ENCODE results near the gene CACNB2. TPM values are rescaled to one million over a fixed set of nuclear protein-coding genes. Genes with fewer than 3 reads are reported as not detected.

CACNB2 gene
- total RNA-seq, 1 experiment from 2014 or later: 3.2 TPM

- Mint-ChIP-seq H3K4me1 (no peaks in the 10 kb centered on the region), H3K4me3 (no peak overlapping the region), H3K27ac (no peak overlapping the region), H3K27me3 (ENCODE audit: low read depth) (no peaks in the 10 kb centered on the region), H3K36me3 (0 out of 2 replicates have a peak, but pooled peaks cover 3% of the 10 kb centered on the region), H3K9me3 (no peaks in the 10 kb centered on the region)
- TF ChIP-seq STAT6 (CRISPR knock-in tag; conservative IDR thresholded peaks at IDR 0.05; ENCODE audit: low read depth): no peak
- TF ChIP-seq SP1 (CRISPR knock-in tag; conservative IDR thresholded peaks at IDR 0.05): no peak
- TF ChIP-seq ZNF121 (CRISPR knock-in tag; IDR thresholded peaks at IDR 0.05): no peak
- no peak for TF ChIP-seq SOX15 (CRISPR knock-in tag; IDR thresholded peaks at IDR 0.05)
- no peak for TF ChIP-seq ZNF219 (CRISPR knock-in tag; IDR thresholded peaks at IDR 0.05; ENCODE audit: borderline replicate concordance)
- no peak for TF ChIP-seq ZNF317 (CRISPR knock-in tag; IDR thresholded peaks at IDR 0.05; ENCODE audit: borderline replicate concordance, low read depth)
- no peak for TF ChIP-seq ZBTB43 (CRISPR knock-in tag; IDR thresholded peaks at IDR 0.05)
- TF ChIP-seq MXD4 (CRISPR knock-in tag; IDR thresholded peaks at IDR 0.05; ENCODE audit: borderline replicate concordance): no peak
- no peak for TF ChIP-seq MAX (CRISPR knock-in tag; IDR thresholded peaks at IDR 0.05)
- no peak for TF ChIP-seq NFATC4 (CRISPR knock-in tag; IDR thresholded peaks at IDR 0.05)
- no peak for TF ChIP-seq NFE2L1 (CRISPR knock-in tag; IDR thresholded peaks at IDR 0.05)
- DNase-seq (ENCODE audit: low spot score): no peak
- ChIA-PET POLR2A (no interaction called here), CTCF (no interaction called here)
- ATAC-seq: no peak
Measured at GRCh38 chr10:18508587-18508986, 368.4 kb downstream of the CACNB2 start.

- Mint-ChIP-seq H3K4me1 (0 out of 2 replicates have a peak, but pooled peaks cover 2% of the 10 kb centered on the region), H3K9me3 (no peaks in the 10 kb centered on the region), H3K27ac (no peak overlapping the region), H3K36me3 (0 out of 2 replicates have a peak, but pooled peaks cover 3% of the 10 kb centered on the region), H3K4me3 (no peak overlapping the region), H3K27me3 (ENCODE audit: low read depth) (no peaks in the 10 kb centered on the region)
- DNase-seq (ENCODE audit: low spot score): no peak
- CTCF ChIA-PET: no interaction called here
- no peak for ATAC-seq
- POLR2A ChIA-PET: no interaction called here
- no peak for TF ChIP-seq USF1 (CRISPR knock-in tag; IDR thresholded peaks at IDR 0.05)
- TF ChIP-seq FOXP1 (CRISPR knock-in tag; IDR thresholded peaks at IDR 0.05; ENCODE audit: borderline replicate concordance): no peak
- no peak for TF ChIP-seq STAT6 (CRISPR knock-in tag; conservative IDR thresholded peaks at IDR 0.05; ENCODE audit: low read depth)
- TF ChIP-seq GRHL2 (CRISPR knock-in tag; IDR thresholded peaks at IDR 0.05; ENCODE audit: insufficient replicate concordance, severe bottlenecking): no peak
- no peak for TF ChIP-seq ZSCAN18 (CRISPR knock-in tag; IDR thresholded peaks at IDR 0.05)
- no peak for TF ChIP-seq IRF1 (CRISPR knock-in tag; IDR thresholded peaks at IDR 0.05)
- TF ChIP-seq TEAD1 (CRISPR knock-in tag; IDR thresholded peaks at IDR 0.05): no peak
- TF ChIP-seq ATF1 (CRISPR knock-in tag; IDR thresholded peaks at IDR 0.05): no peak
- no peak for TF ChIP-seq ZNF138 (CRISPR knock-in tag; conservative IDR thresholded peaks at IDR 0.05)
- TF ChIP-seq ATF6 (CRISPR knock-in tag; IDR thresholded peaks at IDR 0.05): no peak
- no peak for TF ChIP-seq TEAD4 (CRISPR knock-in tag; IDR thresholded peaks at IDR 0.05)
- no peak for TF ChIP-seq ATF3 (CRISPR knock-in tag; conservative IDR thresholded peaks at IDR 0.05)
- TF ChIP-seq MYBL2 (CRISPR knock-in tag; IDR thresholded peaks at IDR 0.05): no peak
- no peak for TF ChIP-seq EMX1 (CRISPR knock-in tag; IDR thresholded peaks at IDR 0.05)
- TF ChIP-seq NFATC4 (CRISPR knock-in tag; IDR thresholded peaks at IDR 0.05): no peak
Measured at GRCh38 chr10:18514537-18514936, 374.3 kb downstream of the CACNB2 start.
